OCI-LY7 (cell line): Measurements from ENCODE around the gene GRIA4.

ENCODE experiments used
- CTCF ChIP-seq: fragments of 200-600 bp; sonication (generic); conservative IDR thresholded peaks from 2 replicates; pipeline ENCODE4 v1.5.1; 2014; ENCODE audit warnings: mild to moderate bottlenecking, antibody characterized with exemption, low read length, moderate library complexity, mixed read lengths
- EZH2phosphoT487 ChIP-seq: fragments of 200-600 bp; sonication (generic); IDR thresholded peaks from 2 replicates; pipeline ENCODE4 v1.6.1; 2018; ENCODE audit warnings: low read depth, borderline replicate concordance, mild to moderate bottlenecking, mixed run types, antibody characterized with exemption, low read length, moderate library complexity, mixed read lengths

GRCh38 chr11:105783216-105783615 lies 173.3 kb downstream of the GRIA4 start:
- TF ChIP-seq CTCF: no peak
- TF ChIP-seq EZH2phosphoT487: no peak
